Smooth muscle cell of the brain vasculature (primary cell): ENCODE data around the gene TH.

Experiments
- DNase-seq: peaks from one replicate; pipeline ENCODE4 v3.0.0-alpha.2; 2012; ENCODE audit warnings: low read depth, low spot score

Gene TH

DNA sequence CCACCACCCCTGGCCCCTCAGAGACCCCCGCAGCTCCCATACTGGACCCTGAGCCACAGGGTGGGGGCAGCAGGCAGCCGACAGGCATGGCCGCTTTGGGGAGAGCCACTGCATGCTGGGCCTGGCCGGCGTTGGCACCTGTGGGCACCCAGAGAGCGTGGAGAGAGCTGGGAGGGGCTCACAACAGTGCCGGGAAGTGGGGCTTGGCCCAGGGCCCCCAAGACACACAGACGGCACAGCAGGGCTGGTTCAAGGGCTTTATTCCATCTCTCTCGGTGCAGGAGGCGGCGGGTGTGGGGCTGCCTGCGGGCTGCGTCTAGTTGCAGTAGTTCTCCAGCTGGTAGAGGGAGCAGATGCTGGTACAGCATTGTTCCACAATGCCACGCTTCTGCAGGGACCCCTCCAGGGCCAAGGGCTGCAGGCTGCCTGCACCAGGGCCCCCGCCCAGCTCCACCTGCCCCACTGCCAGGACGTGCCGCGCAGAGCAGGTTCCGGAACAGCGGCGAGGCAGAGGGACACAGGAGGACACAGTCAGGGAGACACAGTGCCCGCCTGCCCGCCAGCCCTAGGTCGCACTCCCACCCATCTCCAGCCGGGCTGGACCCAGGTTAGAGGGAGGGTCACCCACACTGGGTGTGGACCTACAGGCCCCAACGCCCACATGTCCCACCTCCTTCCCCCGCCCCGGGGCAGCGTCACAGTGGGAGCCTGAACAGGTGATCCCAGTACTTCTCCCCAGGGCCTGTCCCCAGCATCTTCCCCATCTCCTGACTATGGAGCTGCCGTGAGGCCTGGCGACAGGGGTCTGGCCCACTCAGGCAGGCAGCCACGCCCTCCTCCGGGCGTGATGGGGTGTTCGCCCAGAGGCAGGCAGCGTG, 11.8 kb downstream of the TH start:
- no peak for DNase-seq

DNA sequence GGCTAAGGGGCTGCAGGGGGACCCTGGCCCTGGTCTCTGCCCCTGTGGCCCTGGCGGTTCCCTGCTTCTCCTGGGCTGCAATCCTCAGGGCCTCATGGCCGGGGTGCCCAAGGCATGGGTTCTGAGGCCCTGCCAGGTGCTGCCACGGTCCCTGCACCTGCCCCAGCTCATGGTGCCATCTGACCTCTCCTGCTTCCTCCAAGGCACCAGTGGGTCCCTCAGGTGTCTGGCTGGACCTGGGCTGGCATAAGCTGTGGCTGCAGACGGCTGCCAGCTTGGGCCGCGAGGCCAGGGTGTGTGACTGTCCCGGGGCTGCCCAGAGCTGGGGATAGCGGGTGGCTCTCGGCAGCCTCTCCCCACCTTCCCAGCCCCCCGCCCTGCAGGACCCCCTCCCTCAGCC, 12.6 kb downstream of the TH start:
- DNase-seq, result no peak

DNA sequence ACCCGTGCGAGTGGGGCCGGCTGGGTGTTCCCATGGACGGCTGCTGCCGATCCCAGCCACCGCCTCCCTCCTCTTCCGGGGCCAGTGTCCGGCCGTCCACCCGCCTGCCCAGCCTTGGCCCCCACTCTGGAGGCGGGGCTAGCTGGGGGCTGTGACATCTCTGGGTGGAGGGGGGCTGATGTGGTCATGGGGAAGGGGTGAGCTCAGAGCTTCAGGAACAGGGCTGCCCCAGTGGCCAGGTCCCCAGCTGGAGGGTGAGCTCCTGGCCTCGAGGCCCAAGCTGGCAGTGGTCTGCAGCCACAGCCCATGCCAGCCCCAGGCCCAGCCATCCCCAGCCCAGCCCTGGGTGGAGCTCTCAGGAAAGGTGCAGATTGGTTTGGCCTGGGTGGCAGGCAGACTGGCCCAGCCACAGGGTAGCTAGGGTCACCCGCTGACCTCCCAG, 13.3 kb downstream of the TH start:
- DNase-seq, result no peak

DNA sequence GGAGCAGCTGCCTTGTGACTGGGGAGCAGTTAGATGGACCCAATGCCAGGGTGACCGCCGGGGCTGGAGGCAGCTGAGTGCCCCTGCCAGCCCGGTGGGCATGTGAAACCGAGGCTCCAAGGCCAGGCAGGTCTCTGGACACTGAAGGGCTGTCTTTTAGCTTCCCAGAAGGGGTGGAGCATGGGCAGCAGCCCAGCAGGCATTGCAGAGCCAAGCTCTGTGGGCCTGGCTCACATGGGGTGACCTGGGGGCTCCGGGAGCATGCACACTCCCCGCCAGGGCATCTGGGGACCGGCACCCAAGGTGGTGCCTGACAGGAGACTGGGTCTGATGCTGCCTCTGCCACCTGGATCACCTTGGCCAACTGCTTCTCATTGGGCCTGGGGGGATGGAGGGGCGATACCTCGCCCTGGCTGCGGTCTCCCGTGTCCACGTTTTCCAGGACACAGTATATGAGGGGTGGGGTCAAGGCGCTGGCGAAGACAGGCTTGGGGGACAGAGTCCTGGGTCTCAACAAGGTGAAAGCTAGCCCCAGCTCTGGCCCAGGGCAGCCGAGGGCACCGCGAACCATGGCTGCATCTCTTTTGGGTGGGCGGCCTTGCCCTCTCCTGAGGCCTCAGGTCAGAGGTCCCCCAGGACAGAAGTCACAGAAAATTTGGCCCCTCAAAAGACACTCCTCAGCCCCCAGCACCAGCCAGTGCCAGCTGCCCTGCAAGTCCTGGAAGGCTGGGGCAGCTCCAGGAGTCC, 14.1 kb downstream of the TH start:
- no peak for DNase-seq

DNA sequence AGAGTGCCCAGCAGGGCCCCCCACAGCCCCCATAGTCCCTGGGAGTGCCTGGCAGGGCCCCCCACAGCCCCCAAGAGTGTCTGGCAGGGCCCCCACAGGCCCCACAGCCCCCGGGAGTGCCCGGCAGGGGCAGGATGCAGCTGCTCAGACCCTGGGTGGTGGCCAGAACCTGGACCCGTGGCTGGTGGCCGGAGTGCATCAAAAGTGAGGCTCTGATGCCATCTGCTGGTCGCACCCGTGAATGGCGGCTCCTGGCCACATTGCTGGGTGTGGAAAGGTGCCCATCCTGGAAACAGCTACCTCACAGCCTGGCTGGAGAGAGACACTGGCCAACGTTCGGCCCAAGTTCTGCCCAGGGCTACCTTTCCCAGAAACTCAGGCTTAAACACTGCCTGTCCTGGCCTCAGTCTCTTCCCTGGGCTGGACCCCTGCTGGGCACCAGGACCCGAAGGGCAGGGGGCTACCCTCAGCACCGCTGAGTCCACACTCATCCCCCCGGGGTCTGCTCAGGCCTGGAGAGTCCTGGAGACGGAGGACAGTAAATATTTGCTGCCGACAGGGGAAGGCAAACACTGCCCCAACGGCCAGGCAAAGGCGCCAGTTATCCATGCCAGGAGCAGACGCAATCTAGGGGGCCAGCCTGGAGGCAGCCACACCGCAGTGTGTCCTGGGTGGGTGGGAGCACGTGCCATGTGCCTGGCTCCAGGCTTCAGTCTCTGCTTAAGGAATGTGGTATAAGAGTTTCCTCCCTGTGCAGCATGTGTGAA, 15.0 kb downstream of the TH start:
- no peak for DNase-seq

DNA sequence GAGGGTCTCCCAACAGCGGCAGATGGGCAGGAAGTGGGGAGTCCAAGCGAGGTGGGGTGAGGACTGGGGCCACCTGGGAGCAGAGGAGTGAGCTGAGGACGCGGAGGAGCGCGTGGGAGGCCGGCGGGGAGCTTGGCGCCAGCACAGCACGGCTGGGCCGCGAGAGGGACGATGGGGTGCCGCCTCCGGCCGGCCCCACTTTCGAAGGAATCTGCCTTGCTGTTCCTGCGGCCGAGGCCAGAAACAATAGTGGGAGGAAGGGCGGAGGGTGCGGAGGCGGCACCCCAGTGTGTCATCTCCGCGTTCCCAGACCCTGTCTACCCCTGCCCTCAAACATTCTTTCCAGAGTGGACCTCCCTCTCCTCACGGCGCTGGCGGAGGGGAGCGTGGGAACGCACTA, 16.1 kb downstream of the TH start:
- DNase-seq, result no peak

DNA sequence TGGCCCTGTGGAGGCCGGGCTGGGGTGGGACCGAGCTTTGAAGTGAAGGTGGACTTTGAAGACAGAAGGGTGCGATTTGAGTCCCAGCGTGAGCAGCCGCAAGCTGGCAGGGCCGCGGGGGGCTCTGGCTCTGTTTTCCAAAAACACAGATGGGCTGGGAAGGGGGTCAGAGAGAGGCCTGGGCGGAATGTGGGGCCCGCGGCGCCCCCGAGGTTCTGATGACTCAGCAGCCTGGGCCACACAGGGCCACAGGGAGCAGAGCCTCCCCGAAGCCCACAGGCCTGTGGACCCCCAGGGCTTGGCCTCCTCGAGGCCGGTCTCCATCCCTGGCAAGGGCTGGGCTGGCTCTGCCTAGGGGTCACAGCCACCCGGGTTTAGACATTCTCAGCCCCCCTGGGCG, 16.7 kb downstream of the TH start:
- DNase-seq, result no peak

DNA sequence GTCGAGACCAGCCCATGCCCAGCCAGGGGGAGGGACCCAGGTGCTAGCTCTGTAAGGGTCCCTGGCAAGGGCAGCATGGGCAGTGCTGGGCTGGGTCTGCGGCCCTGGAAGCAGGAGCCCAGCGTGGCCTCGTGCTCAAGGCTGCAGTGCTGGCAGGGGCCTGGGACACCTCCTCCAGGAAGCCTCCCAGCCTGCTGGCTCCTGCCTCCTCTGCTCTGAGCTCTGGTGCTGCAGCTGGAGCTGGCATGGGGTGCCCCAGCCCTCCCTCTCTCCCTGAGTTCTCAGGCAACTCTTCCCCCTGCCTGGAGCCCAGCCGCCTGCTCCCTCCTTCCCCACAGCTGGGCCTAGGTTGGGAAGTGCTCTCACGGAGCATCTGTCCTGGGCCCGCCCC, 17.4 kb downstream of the TH start:
- DNase-seq, result no peak

DNA sequence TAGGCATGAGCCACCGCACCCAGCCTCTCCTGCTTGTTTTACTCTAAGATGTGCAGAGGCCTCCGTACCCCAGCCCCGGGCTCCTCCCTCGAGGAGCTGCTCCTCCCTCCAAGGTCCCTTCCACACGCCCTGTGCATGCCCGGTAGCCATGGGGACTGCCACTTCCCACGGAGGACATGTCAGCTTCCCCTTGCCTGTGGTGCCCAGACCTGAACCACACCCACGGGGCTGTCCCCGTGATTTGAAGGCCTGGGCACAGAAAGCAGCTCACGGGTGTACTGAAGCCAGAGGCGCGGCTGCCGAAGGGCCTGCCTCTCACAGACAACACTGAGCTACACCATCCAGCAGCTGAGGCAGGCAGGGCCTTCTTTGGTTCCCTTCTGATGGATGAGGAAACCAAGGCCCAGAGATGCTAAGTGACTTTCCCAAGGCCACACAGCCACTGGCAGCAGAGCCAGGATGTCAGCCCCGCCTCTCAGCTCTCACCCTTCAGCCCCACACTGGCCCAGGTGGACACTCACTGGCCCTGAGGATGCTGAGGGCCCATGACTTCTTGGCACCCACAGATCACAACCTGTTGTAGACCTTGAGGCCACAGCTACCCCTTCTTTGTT, 17.9 kb downstream of the TH start:
- no peak for DNase-seq

DNA sequence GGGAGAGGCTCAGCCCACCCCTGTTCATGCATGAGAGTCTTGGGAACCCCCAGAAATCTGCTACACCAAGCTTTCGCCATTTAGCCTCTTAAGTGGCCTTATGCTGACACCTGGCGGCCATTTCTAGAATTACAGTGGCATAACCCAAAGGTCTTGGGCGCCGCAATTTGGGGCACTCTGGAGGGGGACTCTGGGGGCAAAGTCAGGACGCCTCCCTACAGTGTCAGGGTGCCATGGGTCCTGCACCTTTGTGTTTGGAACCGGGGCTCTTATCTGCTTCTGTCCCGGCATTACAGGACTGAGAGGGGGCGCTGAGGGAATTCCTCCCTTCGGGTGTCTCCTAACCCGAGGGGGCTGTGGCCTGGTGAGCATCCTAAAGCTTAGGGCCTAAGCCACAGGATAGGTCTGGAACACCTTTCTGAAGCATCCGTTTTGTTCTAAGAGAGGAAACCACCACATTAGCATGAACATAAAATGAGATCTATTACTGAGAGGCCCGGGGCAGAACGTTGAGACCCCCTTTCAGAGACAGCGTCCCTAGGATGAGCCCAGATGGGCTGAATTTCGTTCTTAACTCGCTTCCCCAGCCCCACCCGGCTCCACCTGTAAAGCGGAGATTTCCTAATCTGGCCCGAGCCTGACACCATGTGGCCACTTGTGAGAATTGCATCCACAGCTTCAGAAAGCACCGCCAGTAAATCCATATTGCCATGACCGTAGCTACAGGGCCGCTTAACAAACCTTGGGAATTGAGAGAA, 19.9 kb downstream of the TH start:
- DNase-seq, result peak; percentile 65

DNA sequence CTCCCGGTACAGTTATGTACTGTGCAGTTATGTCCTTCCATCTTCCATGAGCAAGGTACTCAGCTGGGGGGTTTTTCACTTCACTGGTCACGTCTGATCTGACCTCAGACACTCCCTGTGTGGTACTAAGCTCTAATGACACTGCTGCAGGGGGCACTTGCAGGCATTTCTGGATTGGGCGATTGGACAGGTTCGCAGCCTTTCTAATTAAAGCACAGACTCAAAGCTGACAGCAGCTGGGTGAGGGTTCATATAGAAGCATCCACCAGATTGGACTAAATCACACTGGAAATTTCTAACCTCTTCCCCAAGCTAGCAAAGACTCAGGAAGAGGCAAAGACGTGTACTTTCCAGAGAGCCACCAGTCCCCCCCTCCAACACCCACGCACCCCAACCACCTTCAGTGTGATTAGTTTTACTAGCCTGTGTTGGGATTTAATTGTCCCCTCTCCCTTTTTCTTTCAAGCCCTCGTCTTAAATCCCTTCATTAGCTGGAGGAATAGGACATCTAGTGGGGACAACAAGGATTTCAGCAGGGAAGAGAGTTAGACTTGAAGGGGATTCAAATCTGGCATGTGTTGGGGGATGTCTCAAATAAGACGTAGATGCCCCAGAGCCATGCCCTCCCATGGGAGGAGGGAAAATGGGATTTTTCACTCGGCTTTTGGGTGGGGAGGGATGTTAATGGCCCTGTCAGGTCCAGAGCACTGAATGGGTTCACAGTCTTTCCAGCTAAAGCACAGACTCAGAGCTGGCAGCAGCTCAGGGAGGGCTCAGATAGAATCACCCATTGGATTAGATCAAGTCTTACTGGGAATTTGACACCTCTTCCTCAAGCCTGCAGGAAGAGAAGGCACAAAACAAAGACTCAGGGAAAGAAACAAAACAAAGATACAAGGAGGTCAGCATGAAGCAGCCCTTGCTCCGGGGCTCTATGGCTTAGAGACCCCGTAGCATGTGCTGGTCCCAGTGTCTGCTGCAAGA, 21.5 kb downstream of the TH start:
- DNase-seq, result peak; percentile 66

DNA sequence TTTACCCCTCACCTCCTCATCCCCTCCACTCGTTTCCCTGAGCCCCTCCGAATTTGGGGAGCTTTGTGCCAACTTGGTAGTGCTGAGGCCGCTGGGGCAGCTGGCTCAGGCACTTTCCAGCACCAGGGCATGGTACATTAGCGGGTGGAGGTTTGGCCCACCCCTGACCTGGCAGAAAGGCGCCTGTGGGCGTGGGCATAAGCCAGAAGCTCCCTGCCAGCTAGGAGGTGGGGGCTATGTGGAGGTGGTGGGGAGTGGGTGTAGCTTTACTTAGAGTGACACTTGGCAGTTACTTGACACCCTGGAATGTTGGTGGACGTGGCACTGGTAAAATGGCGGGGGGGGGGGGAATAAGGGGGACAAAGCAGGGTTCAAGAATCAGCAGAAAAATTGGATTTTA, 22.2 kb downstream of the TH start:
- DNase-seq, result no peak

DNA sequence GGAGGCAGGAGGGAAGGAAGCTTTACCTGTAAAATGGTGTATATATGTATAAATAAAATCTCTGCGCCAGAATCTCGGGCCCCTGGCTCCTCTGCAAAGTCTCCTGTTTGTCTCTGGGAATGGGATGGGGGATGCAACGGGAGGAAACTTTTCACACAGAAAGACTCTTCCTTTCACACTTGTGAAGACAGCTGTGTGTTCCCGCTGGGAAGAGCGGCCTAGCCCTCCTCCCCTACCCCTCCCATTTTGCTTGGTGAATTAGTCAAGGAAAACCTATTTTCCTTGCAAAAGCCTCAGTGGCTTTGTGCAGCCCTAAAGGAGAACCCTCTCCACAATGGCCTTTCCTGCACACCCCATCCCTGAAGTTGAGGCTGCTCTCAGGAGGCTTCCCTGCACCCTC, 23.0 kb downstream of the TH start:
- DNase-seq, result no peak

DNA sequence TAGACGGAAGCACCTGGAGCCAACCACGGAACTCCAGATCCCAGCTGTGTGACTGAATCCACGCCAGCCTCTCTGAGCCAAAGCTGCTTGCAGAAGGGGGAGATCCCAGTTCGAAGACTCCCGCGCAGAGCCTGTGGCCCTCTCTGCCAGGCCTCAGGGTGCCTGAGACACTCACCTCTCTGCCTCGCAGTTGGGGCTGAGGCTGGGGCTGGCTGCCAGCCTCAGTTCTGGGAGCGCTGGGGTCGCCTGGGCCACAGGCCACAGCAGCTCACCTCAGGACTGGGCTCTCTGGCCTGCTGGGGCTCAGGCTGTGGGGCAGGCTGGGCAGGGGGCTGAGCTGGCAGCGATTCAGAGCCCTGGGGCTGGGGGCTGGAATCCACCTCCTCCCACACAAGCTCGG, 24.2 kb downstream of the TH start:
- DNase-seq, result no peak

DNA sequence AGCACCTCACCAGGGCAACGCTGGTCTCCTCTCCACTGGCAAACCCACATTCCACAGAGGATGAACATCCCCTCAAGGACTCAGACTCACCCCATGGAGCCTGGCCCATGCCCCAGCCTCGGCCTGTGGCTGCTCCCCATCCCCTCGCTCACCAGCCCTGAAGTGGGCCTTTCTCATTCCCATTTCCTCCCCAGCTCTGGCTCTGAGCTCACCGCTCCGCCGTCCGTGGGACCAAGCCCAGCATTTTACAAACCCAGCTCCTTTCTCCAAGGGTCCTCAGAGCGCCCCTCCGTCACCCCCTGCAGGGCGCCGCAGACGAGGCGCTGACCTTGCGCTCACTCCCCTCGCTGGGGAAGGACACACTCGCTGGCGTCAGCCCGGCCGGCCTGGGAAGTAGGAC, 25.6 kb downstream of the TH start:
- no peak for DNase-seq

DNA sequence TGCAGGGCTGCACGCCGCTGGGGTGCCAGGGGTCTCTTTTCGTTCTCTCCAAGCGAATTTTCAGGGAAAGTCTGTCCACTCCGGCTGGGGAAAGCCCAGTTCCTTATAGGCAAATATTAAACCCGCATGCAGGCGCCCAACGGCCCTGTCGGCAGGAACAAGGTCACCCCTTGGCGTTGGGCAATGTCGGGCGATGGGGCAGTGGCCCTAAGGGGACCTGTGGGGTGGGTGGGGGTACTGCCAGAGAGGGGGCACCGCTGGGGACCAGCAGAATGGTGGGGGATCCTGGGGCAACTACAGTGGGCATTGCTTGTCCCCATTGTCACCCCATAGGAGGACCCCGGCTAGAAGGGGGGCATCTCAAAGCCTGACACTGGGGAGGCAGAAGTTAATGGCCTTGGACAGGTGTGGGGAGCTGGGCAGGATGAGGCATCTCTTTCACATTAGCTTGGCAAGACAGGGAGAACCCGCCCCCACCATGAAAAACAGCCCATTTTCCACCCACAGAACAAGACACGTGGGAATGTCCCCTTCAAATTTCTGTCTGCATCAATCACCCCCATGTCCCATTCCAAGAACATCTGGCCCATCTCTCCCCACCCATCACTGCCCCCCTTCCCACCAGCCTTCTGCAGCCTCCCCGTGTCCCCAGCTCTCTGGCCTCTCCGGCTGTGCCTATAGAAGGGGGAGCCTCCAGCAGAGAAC, 26.9 kb downstream of the TH start:
- DNase-seq, result no peak

DNA sequence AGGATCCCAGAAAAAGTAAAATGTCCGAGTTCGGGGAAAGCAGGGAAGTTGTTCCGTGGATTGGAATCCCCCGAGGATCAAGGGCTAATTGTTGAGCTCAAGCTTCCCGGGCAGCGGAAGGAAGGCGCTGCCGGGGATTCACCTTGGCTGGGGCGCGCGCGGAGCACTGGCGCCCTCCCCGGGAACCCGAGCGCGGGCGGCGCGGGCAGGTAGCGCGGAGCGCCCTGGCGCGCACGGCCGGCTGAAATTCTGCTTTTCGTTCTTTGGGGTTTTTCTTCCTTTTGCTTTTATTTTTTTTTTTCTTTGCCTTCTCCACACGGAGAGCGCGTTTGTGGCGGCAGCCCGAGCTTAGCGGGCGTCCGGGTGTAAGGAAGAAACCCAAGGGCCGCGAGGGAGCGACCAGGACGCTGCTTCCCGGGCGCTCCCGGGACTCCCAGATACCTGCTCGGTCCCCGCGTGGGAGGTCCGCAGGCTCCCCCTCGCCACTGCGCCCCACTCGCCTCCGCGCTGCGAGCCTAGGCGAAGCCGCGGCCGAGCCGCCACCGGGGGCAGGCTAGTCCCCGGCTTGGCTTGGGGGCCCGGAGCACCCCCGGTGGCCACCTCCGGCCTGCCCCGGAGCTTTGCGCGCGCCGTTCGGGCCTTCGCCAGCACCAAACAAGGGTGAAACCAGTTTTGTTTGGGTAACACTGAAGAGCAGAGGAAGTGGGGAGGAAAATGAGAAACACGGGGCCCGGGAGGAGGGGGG, 27.6 kb downstream of the TH start:
- DNase-seq, result no peak

DNA sequence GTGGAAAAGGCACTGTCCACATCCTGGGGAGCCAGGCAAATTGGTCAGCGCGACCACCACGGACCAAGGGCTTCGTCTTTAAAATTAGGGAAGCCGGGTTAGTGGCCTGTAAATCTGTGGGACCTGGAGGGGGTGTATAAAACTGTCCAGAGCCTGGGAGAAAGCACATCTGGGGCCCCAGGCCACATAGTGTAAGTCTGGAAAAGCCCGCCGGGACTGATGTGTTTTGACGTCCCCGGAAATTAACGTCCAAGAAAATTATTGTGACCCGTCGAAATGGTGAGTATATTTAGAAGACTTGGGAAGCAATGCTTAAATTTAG, 28.2 kb downstream of the TH start:
- DNase-seq, result no peak

DNA sequence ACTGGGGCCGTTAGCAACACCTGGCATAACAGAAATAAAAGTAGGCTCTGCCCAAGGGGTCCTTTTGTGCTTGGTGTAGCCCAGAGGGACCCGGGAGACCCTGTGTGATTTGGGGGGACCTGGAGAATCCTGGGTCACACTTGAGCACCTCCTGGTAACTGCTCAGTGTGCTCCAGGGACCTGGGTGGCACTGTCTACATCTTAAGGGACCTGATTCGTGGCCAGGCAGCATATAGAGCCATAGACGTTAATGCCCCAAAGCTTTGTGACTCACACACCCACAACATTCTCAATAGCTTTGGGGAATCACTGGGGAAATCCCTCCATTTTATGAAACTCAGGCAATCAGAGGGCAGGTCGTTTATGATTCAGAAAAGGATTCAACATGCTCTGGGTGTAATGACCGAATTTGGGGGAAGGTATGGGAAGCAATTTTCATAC, 28.8 kb downstream of the TH start:
- DNase-seq, result no peak
